NCI-H1105 treated with DMSO at 0.1 percent for 48 hours (cell line): Measurements from ENCODE around the gene ZBTB32.
"Not testable (repeated sequence)": the region's sequence is repeated elsewhere in the genome, so short reads cannot be mapped to it uniquely, and the experiment has no call there.

Experiments used
- DNase-seq: peaks from one replicate; lab custom pipeline; 2025; lab: John Stamatoyannopoulos, UW

The ZBTB32 gene

DNA sequence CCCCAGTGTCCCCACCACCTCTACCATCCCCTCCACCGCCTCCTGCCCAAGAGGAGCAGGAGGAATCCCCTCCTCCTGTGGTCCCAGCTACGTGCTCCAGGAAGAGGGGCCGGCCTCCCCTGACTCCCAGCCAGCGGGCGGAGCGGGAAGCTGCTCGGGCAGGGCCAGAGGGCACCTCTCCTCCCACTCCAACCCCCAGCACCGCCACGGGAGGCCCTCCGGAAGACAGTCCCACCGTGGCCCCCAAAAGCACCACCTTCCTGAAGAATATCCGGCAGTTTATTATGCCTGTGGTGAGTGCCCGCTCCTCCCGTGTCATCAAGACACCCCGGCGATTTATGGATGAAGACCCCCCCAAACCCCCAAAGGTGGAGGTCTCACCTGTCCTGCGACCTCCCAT is 16.3 kb downstream of the ZBTB32 start:
- no peak for DNase-seq

DNA sequence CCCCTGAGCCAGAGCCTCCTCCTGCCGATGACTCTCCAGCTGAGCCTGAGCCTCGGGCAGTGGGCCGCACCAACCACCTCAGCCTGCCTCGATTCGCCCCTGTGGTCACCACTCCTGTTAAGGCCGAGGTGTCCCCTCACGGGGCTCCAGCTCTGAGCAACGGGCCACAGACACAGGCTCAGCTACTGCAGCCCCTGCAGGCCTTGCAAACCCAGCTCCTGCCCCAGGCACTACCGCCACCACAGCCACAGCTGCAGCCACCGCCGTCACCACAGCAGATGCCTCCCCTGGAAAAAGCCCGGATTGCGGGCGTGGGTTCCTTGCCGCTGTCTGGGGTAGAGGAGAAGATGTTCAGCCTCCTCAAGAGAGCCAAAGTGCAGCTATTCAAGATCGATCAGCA is 17.0 kb downstream of the ZBTB32 start:
- no peak for DNase-seq

DNA sequence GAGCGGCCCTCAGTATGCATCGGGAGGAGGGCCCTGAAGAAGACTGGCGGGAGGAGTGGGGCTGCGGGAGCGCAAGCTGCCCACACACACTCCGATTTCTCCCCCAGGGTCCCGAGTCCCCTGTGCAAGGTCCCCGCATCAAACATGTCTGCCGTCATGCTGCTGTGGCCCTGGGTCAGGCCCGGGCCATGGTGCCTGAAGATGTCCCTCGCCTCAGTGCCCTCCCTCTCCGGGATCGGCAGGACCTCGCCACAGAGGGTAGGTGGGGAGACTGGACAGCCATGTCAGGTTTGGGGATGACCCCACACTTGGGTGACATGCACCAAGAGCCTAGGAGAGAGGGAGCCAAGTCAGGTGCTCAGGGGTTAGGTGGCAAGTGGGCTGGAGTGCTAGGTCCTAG is 18.1 kb downstream of the ZBTB32 start:
- no peak for DNase-seq

DNA sequence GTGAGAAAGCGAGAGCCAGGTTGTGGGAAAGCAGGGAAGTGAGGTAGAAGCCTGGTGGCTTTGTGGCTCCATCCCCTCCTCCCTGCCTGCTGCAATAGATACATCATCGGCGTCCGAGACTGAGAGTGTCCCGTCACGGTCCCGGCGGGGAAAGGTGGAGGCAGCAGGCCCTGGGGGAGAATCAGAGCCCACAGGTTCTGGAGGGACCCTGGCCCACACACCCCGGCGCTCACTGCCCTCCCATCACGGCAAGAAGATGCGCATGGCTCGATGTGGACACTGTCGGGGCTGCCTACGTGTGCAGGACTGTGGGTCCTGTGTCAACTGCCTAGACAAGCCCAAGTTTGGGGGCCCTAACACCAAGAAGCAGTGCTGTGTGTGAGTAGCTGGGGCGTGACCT is 18.5 kb downstream of the ZBTB32 start:
- no peak for DNase-seq

DNA sequence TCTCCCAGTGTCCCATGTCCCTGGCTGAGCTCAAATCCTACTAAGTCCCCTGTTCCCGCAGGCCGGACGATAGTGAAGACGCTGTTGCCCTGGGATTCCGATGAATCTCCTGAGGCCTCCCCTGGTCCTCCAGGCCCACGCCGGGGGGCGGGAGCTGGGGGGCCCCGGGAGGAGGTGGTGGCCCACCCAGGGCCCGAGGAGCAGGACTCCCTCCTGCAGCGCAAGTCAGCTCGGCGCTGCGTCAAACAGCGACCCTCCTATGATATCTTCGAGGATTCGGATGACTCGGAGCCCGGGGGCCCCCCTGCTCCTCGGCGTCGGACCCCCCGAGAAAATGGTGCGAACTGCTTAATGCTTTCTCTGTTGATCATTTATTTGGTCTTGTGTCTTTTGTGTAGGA is 19.3 kb downstream of the ZBTB32 start:
- no peak for DNase-seq

DNA sequence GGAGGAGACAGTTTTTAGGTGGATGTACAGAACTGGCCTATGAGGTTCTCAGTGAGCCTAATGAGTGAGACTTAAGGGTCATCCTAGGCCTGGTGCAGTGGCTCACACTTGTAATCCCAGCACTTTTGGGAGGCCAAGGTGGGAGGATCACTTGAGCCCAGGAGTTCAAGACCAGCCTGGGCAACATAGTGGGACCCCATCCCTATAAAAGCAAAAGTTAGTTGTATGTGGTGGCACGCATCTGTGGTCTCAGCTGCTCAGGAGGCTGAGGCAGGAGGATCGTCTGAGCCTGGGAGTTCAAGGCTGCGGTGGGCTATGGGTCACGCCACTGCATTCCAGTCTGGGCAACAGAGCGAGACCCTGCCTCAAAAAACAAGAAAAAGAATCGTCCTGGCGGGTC is 19.8 kb downstream of the ZBTB32 start:
- DNase-seq, result not testable (repeated sequence)

DNA sequence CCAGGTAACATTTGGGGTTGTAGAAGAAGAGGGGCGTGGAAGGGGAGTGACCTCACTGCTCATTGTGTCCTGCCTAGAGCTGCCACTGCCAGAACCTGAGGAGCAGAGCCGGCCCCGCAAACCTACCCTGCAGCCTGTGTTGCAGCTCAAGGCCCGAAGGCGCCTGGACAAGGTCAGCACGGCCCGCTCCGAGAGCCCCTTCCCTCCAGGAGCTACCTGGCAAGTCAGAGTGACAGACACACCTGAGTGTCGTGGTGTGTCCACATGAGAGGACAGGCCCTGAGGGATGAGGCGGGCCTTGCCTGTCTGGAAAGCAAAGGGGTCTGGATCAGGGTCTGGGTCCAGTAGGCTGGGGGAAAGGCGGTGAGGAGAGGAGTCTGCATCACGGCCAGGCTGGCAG is 20.2 kb downstream of the ZBTB32 start:
- no peak for DNase-seq

DNA sequence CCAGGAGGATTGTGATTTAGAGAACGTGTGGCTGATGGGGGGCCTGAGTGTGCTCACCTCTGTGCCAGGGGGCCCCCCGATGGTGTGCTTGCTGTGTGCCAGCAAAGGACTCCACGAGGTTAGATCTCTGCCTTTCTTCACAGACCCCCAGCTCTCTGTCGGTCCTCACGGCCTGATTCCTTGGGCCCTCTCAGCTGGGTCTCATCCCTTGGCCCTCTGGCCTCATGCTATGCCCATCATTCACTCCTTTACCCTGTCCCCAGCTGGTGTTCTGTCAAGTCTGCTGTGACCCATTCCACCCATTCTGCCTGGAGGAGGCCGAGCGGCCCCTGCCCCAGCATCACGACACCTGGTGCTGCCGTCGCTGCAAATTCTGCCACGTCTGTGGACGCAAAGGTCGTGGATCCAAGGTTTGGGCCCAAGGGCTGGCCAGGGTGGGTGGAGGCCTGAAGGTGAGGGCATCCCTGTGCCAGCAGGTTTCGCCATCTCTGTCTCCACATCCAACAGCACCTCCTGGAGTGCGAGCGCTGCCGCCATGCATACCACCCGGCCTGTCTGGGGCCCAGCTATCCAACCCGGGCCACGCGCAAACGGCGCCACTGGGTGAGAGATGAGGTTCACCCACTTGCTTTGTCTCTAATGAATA is 21.0 kb downstream of the ZBTB32 start:
- no peak for DNase-seq

DNA sequence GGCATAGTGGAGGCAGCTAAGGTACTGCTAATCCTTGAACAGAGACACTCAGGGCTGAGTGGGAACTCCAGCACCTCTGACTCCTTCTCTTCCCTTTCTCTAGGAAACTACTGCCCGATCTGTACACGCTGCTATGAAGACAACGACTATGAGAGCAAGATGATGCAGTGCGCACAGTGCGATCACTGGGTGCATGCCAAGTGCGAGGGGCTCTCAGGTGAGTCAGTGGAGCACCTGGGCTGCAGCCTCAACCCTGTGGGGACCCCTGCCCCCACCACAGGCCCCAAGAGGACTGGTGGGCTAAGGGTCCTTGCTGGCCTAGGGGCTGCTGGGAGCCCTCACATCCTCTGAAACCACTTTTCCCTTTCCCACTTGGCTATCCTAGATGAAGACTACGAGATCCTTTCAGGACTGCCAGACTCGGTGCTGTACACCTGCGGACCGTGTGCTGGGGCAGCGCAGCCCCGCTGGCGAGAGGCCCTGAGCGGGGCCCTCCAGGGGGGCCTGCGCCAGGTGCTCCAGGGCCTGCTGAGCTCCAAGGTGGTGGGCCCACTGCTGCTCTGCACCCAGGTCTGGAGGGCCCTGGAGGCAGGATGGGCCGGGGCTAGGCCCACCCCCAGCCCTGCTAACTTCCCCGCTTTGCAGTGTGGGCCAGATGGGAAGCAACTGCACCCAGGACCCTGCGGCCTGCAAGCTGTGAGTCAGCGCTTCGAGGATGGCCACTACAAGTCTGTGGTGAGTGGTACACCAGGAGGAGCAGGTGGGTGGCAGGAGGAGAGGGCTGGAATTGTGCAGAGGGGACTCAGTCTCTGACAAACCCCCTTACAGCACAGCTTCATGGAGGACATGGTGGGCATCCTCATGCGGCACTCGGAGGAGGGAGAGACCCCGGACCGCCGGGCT is 22.9 kb downstream of the ZBTB32 start:
- no peak for DNase-seq

DNA sequence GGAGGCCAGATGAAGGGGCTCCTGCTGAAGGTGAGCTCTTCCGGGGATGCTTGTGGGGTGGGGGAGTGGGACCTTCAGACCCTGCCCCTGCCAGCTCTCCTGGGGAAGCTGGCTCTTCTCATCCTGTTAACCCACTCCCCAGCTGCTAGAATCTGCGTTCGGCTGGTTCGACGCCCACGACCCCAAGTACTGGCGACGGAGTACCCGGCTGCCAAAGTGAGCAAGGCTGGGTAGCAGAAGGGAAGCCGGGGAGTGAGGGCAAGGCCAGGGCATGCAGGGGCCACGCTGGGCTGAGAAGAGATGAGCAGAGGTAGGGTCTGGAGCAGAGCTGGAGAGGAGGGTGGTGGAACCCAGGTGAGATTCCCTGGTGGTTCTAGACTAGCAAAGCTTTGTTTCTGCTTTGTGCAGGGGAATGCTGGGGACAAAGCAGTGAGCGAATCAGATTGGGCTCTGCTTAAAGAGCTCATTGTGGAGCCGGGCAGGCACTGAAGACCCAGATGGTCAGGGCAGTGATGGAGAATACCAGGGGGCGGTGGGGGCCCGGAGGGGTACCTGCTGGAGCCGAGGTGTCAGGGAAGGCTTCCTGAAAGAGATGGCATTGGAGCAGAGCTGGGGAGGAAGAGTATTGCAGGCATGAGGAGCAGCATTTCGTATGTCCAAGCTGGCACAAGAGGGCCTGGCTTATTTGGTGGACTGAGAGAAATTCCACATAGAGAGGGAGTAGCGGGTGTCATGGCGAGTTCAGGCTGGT is 23.8 kb downstream of the ZBTB32 start:
- no peak for DNase-seq

DNA sequence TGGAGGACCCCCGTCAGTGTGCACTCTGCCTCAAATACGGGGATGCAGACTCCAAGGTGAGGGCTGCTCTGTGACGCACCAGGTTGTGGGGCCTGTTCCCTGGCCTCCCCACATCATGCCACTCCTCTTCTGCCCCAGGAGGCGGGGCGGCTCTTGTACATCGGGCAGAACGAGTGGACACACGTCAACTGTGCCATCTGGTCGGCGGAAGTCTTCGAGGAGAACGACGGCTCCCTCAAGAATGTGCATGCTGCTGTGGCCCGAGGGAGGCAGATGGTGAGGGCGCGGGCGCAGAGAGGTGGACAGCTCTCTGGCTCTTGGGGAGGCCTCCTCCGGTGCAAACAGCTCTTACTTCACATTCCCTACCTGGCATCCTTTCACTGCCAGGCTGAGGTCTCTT is 24.7 kb downstream of the ZBTB32 start:
- DNase-seq, result no peak

DNA sequence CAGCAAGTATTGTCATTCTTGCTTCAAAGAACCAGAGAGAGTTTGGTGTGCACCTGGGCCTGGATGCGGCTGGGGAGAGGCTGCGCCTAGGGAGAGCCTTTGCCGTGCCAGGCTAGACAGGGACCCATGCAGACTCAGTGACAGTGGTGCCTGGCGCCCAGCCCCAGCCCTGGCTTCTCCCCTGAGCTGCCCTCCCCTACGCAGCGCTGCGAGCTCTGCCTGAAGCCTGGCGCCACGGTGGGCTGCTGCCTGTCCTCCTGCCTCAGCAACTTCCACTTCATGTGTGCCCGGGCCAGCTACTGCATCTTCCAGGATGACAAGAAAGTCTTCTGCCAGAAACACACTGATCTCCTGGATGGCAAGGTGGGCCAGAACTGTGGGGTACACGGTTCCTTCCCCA is 25.4 kb downstream of the ZBTB32 start:
- no peak for DNase-seq

DNA sequence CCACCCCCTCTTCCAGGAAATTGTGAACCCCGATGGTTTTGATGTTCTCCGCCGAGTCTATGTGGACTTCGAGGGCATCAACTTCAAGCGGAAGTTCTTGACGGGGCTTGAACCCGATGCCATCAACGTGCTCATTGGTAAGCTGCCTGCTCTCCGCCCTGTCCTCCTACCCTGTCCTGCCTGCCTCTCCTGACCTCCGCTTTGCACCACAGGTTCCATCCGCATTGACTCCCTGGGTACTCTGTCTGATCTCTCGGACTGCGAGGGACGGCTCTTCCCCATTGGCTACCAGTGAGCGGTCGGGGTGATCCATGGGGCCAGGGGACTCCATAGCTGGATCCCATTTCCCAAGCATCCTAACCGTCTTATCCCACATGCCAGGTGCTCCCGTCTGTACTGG is 26.0 kb downstream of the ZBTB32 start:
- DNase-seq, result no peak

DNA sequence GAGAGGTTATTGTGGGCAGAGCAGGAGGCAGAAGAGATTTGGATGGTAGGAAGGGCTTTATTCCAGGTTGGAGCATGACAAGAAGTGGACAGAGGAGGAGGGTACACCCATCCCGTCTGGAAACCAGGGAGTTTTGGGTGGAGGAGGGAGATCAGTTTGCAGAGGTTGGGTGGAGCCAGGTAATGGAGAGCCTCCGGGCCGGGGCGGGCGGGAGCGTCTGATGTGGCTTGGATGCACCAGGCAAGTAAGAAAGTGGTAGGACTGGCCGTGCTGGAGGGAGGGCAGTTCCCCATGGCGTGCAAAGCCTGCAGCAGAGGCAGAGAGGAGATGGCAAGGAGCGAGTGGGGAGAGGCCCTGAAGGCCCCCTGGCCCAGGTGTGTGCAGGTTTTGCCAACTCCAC is 27.0 kb downstream of the ZBTB32 start:
- DNase-seq, result no peak

DNA sequence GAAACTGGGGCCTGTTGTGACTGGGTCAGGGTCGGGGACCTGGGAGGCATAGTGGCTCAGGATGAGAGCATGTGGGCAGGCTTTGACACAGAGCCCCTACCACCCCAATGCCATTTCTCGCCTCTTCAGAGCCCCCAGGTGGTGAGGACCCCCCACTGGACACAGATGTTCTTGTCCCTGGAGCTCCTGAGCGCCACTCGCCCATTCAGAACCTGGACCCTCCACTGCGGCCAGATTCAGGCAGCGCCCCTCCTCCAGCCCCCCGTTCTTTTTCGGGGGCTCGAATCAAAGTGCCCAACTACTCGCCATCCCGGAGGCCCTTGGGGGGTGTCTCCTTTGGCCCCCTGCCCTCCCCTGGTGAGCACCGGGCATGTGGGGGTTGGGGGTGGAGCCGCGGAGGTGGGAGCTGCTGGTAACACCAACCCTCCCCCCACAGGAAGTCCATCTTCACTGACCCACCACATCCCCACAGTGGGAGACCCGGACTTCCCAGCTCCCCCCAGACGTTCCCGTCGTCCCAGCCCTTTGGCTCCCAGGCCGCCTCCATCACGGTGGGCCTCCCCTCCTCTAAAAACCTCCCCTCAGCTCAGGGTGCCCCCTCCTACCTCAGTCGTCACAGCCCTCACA is 27.5 kb downstream of the ZBTB32 start:
- no peak for DNase-seq

DNA sequence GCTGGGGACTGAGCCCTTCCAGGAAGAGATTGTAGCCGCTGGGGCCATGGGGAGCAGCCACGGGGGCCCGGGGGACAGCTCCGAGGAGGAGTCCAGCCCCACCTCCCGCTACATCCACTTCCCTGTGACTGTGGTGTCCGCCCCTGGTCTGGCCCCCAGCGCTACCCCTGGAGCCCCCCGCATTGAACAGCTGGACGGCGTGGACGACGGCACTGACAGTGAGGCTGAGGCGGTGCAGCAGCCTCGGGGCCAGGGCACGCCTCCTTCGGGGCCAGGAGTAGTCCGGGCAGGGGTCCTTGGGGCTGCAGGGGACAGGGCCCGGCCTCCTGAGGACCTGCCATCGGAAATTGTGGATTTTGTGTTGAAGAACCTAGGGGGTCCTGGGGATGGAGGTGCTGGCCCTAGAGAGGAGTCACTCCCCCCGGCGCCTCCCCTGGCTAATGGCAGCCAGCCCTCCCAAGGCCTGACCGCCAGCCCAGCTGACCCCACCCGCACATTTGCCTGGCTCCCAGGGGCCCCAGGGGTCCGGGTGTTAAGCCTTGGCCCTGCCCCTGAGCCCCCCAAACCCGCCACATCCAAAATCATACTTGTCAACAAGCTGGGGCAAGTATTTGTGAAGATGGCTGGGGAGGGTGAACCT is 28.3 kb downstream of the ZBTB32 start:
- no peak for DNase-seq

DNA sequence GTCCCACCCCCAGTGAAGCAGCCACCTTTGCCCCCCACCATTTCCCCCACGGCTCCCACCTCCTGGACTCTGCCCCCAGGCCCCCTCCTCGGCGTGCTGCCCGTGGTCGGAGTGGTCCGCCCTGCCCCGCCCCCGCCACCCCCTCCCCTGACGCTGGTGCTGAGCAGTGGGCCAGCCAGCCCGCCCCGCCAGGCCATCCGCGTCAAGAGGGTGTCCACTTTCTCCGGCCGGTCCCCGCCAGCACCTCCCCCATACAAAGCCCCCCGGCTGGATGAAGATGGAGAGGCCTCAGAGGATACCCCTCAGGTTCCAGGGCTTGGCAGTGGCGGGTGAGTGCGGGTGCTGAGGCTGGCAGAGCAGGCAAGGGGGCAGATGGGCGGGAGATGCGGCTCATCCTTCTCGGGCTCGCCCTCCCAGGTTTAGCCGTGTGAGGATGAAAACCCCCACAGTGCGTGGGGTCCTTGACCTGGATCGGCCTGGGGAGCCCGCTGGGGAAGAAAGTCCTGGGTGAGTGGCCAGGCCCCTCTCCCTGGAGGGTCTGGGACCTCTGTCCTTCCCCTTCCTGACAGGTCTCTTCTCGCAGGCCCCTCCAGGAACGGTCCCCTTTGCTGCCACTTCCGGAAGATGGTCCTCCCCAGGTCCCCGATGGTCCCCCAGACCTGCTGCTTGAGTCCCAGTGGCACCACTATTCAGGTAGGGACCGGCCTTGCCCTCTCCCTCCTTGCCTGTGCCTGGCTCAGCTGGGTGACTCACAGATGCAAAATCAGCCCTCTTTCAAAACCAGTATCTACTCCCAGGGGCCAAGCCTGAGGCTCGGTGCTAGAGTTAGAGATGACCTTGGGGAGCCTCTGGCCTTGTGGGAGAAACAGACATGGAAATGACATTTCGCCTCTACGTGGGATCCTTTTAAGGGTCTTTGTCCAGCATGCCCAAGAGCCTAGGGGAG is 29.1 kb downstream of the ZBTB32 start:
- DNase-seq, result no peak

DNA sequence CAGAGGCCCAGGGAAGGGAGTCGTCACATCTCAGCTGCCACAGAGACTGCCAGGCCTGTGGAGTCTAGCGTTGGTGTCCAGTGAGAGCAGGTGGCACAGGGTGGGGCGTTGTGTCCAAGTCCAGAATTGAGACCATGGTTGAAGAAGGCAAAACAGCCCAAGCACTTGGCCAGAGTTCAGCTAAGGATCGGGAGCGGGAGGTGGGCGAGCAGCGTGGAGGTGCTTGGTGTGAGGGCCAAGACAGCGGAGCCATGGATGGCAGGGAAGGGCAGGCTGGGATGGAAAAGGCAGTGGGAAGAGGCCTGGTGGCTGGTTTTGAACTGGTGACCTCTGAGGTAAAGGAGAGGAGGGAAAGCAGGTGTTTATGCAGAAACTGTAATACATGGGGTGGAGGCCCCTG is 29.9 kb downstream of the ZBTB32 start:
- no peak for DNase-seq

DNA sequence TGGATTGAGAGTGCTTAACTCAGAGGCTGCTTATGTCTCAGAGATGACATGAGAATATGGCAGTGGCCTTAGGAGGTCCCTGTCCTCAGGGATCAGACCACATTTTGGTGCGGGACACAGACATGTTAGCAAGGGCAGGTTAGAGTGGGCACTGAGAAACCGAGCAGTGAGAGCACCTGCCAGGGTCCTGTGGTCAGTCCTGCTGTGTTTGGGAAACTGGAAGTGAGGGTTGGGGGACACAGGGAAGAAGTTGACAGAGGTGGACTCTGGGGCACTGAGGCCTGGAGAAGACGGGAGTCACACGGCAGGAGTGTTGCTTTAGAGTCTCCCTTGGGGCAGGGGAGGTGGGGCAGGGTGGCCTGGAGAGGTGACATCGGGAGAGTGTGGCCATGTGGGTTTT is 30.5 kb downstream of the ZBTB32 start:
- no peak for DNase-seq

DNA sequence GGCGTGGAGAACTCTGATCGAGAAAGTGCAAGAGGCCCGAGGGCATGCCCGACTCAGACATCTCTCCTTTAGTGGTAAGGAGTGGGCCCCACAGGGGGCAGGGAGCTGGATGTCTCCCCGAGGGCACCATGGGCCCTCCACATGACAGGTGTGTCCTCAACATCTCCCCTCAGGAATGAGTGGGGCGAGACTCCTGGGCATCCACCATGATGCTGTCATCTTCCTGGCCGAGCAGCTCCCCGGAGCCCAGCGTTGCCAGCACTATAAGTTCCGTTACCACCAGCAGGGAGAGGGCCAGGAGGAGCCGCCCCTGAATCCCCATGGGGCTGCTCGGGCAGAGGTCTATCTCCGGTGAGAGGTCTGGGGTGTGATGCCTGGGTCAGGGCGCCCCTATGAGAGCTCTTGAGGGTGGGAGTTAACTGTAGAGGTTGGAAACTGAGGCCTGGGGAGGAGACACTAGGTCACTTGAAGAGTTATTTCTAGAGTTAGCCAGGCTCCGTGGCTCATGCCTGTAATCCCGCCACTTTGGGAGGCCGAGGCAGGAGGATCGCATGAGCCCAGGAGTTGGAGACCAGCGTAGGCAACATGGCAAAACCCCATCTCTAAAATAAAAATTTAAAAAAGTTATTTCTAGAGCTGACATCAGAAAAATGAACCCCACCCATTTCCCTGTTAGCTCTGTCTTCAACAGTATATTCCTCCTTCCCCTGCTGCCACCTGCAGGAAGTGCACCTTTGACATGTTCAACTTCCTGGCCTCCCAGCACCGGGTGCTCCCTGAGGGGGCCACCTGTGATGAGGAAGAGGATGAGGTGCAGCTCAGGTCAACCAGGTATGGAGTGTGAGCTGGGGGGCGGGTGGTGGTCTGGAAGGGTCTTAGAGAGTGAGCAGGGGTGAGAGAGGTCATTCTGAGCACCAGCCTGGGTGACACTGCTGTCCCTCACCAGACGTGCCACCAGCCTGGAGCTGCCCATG is 32.8 kb downstream of the ZBTB32 start:
- no peak for DNase-seq
